ENCODE data around the gene RNF5. TPM values are rescaled to one million over a fixed set of nuclear protein-coding genes. Genes with fewer than 3 reads are reported as not detected.
"Not testable (repeated sequence)": the region's sequence is repeated elsewhere in the genome, so short reads cannot be mapped to it uniquely, and the experiment has no call there.

Gene RNF5
- total and polyA plus RNA-seq, 3 donors from 2014 or later = 67.1 to 79.0 (median 76.1) TPM

- peaks cover 40% of the 10 kb centered on the region for H3K4me1 ChIP-seq
- TF ChIP-seq POLR2A (IDR thresholded peaks at IDR 0.05) (peak; percentile 84), CTCF (IDR thresholded peaks at IDR 0.05) (no peak)
Observed at GRCh38 chr6:32190054-32190851, 12.0 kb downstream of the RNF5 start, which contains the start of gene PBX2. PBX2 (minus strand) TSS chr6:32190202; CDS start chr6:32189915, 287 bp downstream.

GRCh38 chr6:32190911-32191677, 12.9 kb downstream of the RNF5 start:
- Histone ChIP-seq H3K4me1 (peaks cover 34% of the 10 kb centered on the region), H3K4me3 (peak overlapping the region; percentile 73 to 93), H3K36me3 (ENCODE audit: low read depth, missing control alignments) (no peaks in the 10 kb centered on the region), H3K27me3 (no peaks in the 10 kb centered on the region), H3K27ac (peak overlapping the region; percentile 98 to 99), H3K9me3 (no peaks in the 10 kb centered on the region)
- TF ChIP-seq POLR2A (IDR thresholded peaks at IDR 0.05) (no peak), CTCF (IDR thresholded peaks at IDR 0.05) (no peak)
- intact Hi-C loops (cut with DNase I; ENCODE audit: low total_unique reads) = no loop called here
- 77 to 81% methylated on average over 7 to 8 of the region's 8 CpGs for WGBS, 2 donors
- DNase-seq = no peak

More at GRCh38 chr6:32190054-32190851, 12.0 kb downstream of the RNF5 start, which contains the start of gene PBX2:
- Histone ChIP-seq H3K36me3 (ENCODE audit: low read depth, missing control alignments) (no peaks in the 10 kb centered on the region), H3K4me3 (peak within 1 kb of the TSS; percentile 73 to 93), H3K27me3 (no peaks in the 10 kb centered on the region), H3K9me3 (no peaks in the 10 kb centered on the region), H3K27ac (peak within 1 kb of the TSS; percentile 98 to 99)
- intact Hi-C loops (cut with DNase I; ENCODE audit: low total_unique reads) = no loop called here
- 0 to 2% methylated on average over 16 to 23 of the region's 23 CpGs for WGBS, 2 donors
- DNase-seq = peak; percentile 97

GRCh38 chr6:32191696-32192607, 13.7 kb downstream of the RNF5 start:
- no peak for DNase-seq

GRCh38 chr6:32192608-32193039, 14.4 kb downstream of the RNF5 start, which contains the start of gene GPSM3:
GPSM3 (minus strand) TSS chr6:32192643; CDS start chr6:32192513, 130 bp downstream.
- WGBS, 2 donors = 55 to 78% methylated on average over 5 of the region's 5 CpGs
- no peak within 1 kb of the TSS for H3K4me3 ChIP-seq
- no peaks in the 10 kb centered on the region for H3K36me3 ChIP-seq (ENCODE audit: low read depth, missing control alignments)
- no peaks in the 10 kb centered on the region for H3K27me3 ChIP-seq
- intact Hi-C loops (cut with DNase I; ENCODE audit: low total_unique reads) = no loop called here
- no peaks in the 10 kb centered on the region for H3K9me3 ChIP-seq
- no peak for TF ChIP-seq CTCF (IDR thresholded peaks at IDR 0.05)
- TF ChIP-seq POLR2A (IDR thresholded peaks at IDR 0.05) = no peak
- H3K4me1 ChIP-seq = peaks cover 42% of the 10 kb centered on the region
- no peak for DNase-seq
- H3K27ac ChIP-seq = peak within 1 kb of the TSS; percentile 81 to 99

More at GRCh38 chr6:32191696-32192607, 13.7 kb downstream of the RNF5 start:
- Histone ChIP-seq H3K9me3 (no peaks in the 10 kb centered on the region), H3K36me3 (ENCODE audit: low read depth, missing control alignments) (no peaks in the 10 kb centered on the region), H3K4me1 (peaks cover 35% of the 10 kb centered on the region), H3K27me3 (no peaks in the 10 kb centered on the region), H3K4me3 (no peak overlapping the region), H3K27ac (peak overlapping the region; percentile 81 to 99)
- 72 to 74% methylated on average over 12 to 15 of the region's 15 CpGs for WGBS, 2 donors
- intact Hi-C loops (cut with DNase I; ENCODE audit: low total_unique reads) = no loop called here
- TF ChIP-seq POLR2A (IDR thresholded peaks at IDR 0.05) = no peak

- intact Hi-C loops (cut with DNase I; ENCODE audit: low total_unique reads); H3K9me3 ChIP-seq; H3K27me3 ChIP-seq; H3K36me3 ChIP-seq (ENCODE audit: low read depth, missing control alignments); DNase-seq; H3K4me3 ChIP-seq: not testable (repeated sequence)
- 81 to 84% methylated on average over 13 of the region's 13 CpGs for WGBS, 2 donors
- peaks cover 42% of the 10 kb centered on the region for H3K4me1 ChIP-seq
- peak overlapping the region in 1 of 2 donors; percentile 81 for H3K27ac ChIP-seq
Observed at GRCh38 chr6:32193096-32193495, 14.9 kb downstream of the RNF5 start.

All from testis (tissue), 3 donors.